ENCODE measurements around the gene DSCAM.

DSCAM gene

GRCh38 chr21:39968010-39968409 is 878.9 kb downstream of the DSCAM start:
- DNase-seq = no peak

GRCh38 chr21:39966786-39967185 is 880.2 kb downstream of the DSCAM start:
- no peak for DNase-seq

- DNase-seq = no peak
These were observed 881.9 kb downstream of the DSCAM start for GRCh38 chr21:39965026-39965425.

- no peak for DNase-seq
These were observed 885.7 kb downstream of the DSCAM start for GRCh38 chr21:39961251-39961650.

Data from islet precursor cell (in vitro differentiated cells).